RCC 7860 (cell line): ENCODE measurements around the gene S100P.

Experiments used
- DNase-seq: peaks from one replicate; pipeline ENCODE4 v3.0.0-alpha.2; 2015; ENCODE audit warnings: low spot score
- FAIRE-seq: peaks from 2 replicates; lab custom pipeline; 2012; peaks lifted over from hg19 to GRCh38; lab: Jason Lieb, UNC

Gene S100P

DNA sequence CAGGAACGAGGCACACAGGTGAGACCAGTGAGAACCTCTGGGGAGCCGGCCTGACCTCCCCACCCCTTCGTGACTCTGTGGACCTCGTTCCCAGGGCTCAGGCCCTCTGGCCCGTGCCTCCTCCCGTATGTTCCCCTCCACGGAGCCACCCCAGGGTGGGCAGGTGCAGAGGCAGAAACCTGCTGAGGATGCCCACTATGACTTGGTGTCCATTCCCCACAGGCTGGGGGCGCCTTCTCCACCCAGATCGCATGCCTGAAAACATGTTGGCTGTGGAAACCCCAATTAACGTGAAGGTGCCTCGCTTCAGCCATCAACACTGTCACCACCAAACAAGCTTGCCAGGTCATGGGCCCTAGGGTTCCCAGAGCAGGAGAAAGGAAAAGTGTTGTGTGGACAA is 49.3 kb downstream of the S100P start:
- no peak for FAIRE-seq
- no peak for DNase-seq
